HEK293 (cell line): ENCODE measurements around the gene SAFB.
A peak's percentile ranks its signal among the peaks of the same experiment; 100 is the strongest.

Experiments used
- CTCF ChIA-PET: fragments of 350-600 bp; formaldehyde crosslinking; extraction: SDS; loops from one replicate; lab custom pipeline; 2021; ENCODE audit warnings: antibody characterized with exemption; lab: Yijun Ruan, JAX
- POLR2A ChIA-PET: fragments of 300-600 bp; formaldehyde crosslinking; extraction: SDS; loops from one replicate; lab custom pipeline; 2020; ENCODE audit warnings: antibody characterized with exemption, inconsistent platforms; lab: Yijun Ruan, JAX
- H3K27ac ChIP-seq: fragments of 200-500 bp; sonication (Bioruptor generic); 2 replicates; pipeline ENCODE4 v1.5.1; 2014; ENCODE audit warnings: low read depth, low read length, control low read depth, inconsistent platforms; ENCODE audit errors: extremely low read depth
- H3K36me3 ChIP-seq, 2 experiments: fragments of 200-500 bp in 1 of 2; sonication (Bioruptor generic) in 1 of 2; 1 replicate in 1 of 2; 2 replicates in 1 of 2; pipeline ENCODE4 v1.5.1; 2014 to 2017; ENCODE audit warnings: inconsistent platforms in 2 of 2, low read length in 2 of 2; ENCODE audit not compliant: control insufficient read depth in 2 of 2, insufficient read depth in 1 of 2
- H3K4me1 ChIP-seq: fragments of 200-500 bp; sonication (Bioruptor generic); 2 replicates; pipeline ENCODE4 v1.5.1; 2014; ENCODE audit warnings: mild to moderate bottlenecking, low read length, inconsistent platforms; ENCODE audit not compliant: control insufficient read depth, insufficient read depth
- H3K4me3 ChIP-seq: 2 replicates; pipeline ENCODE4 v1.5.1; 2011; ENCODE audit warnings: low read depth, mild to moderate bottlenecking, control low read depth, low read length, moderate library complexity
- H3K9me3 ChIP-seq: fragments of 200-500 bp; sonication (Bioruptor generic); 2 replicates; pipeline ENCODE4 v1.5.1; 2014; ENCODE audit warnings: low read depth, low read length, inconsistent platforms; ENCODE audit not compliant: control insufficient read depth, insufficient read depth
- BCL11A ChIP-seq: fragments of 450-650 bp; formaldehyde crosslinking; IDR thresholded peaks from 2 replicates; pipeline ENCODE4 v1.5.1; 2016; ENCODE audit warnings: low read depth, missing biosample characterization, missing genetic modification characterization
- BCL11B ChIP-seq: fragments of 450-650 bp; formaldehyde crosslinking; IDR thresholded peaks from 2 replicates; pipeline ENCODE4 v1.5.1; 2016; ENCODE audit warnings: low read depth, missing biosample characterization, missing genetic modification characterization
- GLI2 ChIP-seq: fragments of 450-650 bp; formaldehyde crosslinking; IDR thresholded peaks from 2 replicates; pipeline ENCODE4; 2017; ENCODE audit warnings: missing biosample characterization, missing genetic modification characterization, low read depth, borderline replicate concordance
- HIC1 ChIP-seq: fragments of 450-650 bp; formaldehyde crosslinking; IDR thresholded peaks from 2 replicates; pipeline ENCODE4 v1.5.1; 2016; ENCODE audit warnings: missing biosample characterization, missing genetic modification characterization
- IKZF3 ChIP-seq: fragments of 450-650 bp; IDR thresholded peaks from 2 replicates; pipeline ENCODE4 v1.5.0; 2018; ENCODE audit warnings: missing biosample characterization, mild to moderate bottlenecking, missing genetic modification characterization, moderate library complexity
- KLF1 ChIP-seq: fragments of 450-650 bp; formaldehyde crosslinking; IDR thresholded peaks from 2 replicates; pipeline ENCODE4 v1.5.1; 2016; ENCODE audit warnings: missing biosample characterization, missing genetic modification characterization
- KLF9 ChIP-seq: fragments of 450-650 bp; formaldehyde crosslinking; IDR thresholded peaks from 2 replicates; pipeline ENCODE4 v1.5.1; 2016; ENCODE audit warnings: missing biosample characterization, missing genetic modification characterization, low read depth
- ZBTB10 ChIP-seq: fragments of 450-650 bp; formaldehyde crosslinking; IDR thresholded peaks from 2 replicates; pipeline ENCODE4 v1.5.1; 2016; ENCODE audit warnings: missing biosample characterization, missing genetic modification characterization
- ZBTB20 ChIP-seq: fragments of 450-650 bp; formaldehyde crosslinking; IDR thresholded peaks from 2 replicates; pipeline ENCODE4 v1.5.1; 2016; ENCODE audit warnings: missing biosample characterization, missing genetic modification characterization
- ZFP69B ChIP-seq: fragments of 450-650 bp; formaldehyde crosslinking; IDR thresholded peaks from 2 replicates; pipeline ENCODE4 v1.5.1; 2016; ENCODE audit warnings: missing biosample characterization, missing genetic modification characterization
- ZNF121 ChIP-seq: fragments of 450-650 bp; formaldehyde crosslinking; IDR thresholded peaks from 2 replicates; pipeline ENCODE4 v1.5.1; 2016; ENCODE audit warnings: missing biosample characterization, missing genetic modification characterization
- ZNF140 ChIP-seq: fragments of 450-650 bp; formaldehyde crosslinking; IDR thresholded peaks from 2 replicates; pipeline ENCODE4 v1.5.1; 2016; ENCODE audit warnings: missing biosample characterization, missing genetic modification characterization
- ZNF398 ChIP-seq: fragments of 450-650 bp; formaldehyde crosslinking; IDR thresholded peaks from 2 replicates; pipeline ENCODE4 v1.5.1; 2017; ENCODE audit warnings: missing biosample characterization, missing genetic modification characterization
- ZNF830 ChIP-seq: fragments of 450-650 bp; IDR thresholded peaks from 2 replicates; pipeline ENCODE4 v1.5.0; 2018; ENCODE audit warnings: missing biosample characterization, missing genetic modification characterization, low read depth, mild to moderate bottlenecking, moderate library complexity
- ZSCAN18 ChIP-seq: fragments of 450-650 bp; formaldehyde crosslinking; IDR thresholded peaks from 2 replicates; pipeline ENCODE4 v1.5.1; 2016; ENCODE audit warnings: missing biosample characterization, missing genetic modification characterization
- TF ChIP-seq, protein P1 (sequence below): fragments of 450-650 bp; formaldehyde crosslinking; IDR thresholded peaks from 2 replicates; pipeline ENCODE4 v1.5.1; 2017; ENCODE audit warnings: missing biosample characterization, missing genetic modification characterization
- TF ChIP-seq, protein P2 (sequence below): sonication (generic); formaldehyde crosslinking; IDR thresholded peaks from 2 replicates; pipeline ENCODE4 v1.8.1; 2022; ENCODE audit warnings: mild to moderate bottlenecking, moderate library complexity, missing genetic modification reagents
- TF ChIP-seq, protein P3 (sequence below): fragments of 450-650 bp; formaldehyde crosslinking; IDR thresholded peaks from 2 replicates; pipeline ENCODE4 v1.5.1; 2016; ENCODE audit warnings: missing biosample characterization, missing genetic modification characterization

SAFB gene

DNA sequence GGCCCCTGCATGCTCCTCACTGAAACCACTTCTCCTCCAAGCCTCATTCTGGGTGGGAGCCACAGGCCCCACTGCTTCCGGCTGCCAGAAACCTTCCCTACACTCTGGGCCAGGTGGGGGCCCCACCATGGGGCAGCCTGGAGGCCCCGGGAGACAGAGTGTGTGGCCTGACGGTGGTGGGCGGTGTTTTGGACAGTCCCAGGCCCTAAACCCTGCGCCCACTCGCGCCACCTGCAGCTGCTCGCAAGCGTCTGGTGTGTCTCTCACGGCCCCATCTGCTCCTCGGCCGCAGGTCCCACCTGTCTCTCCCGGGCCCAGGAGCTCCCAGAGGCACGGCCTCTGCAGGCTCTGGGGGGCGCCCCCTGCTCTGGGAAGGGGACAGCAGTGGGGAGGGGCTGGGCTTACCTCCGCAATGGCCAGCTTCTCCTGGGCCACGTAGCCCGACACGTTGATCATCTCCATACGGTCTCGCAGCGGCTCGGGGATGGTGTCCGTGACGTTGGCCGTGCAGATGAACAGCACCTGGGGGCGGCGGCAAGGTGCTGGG lies 72.8 kb downstream of the SAFB start (continued):
- TF ChIP-seq ZSCAN18 (tag by site-specific recombination) (no peak), ZNF121 (tag by site-specific recombination) (no peak), ZBTB20 (tag by site-specific recombination) (peak; percentile 50), ZFP69B (tag by site-specific recombination) (peak; percentile 88)

DNA sequence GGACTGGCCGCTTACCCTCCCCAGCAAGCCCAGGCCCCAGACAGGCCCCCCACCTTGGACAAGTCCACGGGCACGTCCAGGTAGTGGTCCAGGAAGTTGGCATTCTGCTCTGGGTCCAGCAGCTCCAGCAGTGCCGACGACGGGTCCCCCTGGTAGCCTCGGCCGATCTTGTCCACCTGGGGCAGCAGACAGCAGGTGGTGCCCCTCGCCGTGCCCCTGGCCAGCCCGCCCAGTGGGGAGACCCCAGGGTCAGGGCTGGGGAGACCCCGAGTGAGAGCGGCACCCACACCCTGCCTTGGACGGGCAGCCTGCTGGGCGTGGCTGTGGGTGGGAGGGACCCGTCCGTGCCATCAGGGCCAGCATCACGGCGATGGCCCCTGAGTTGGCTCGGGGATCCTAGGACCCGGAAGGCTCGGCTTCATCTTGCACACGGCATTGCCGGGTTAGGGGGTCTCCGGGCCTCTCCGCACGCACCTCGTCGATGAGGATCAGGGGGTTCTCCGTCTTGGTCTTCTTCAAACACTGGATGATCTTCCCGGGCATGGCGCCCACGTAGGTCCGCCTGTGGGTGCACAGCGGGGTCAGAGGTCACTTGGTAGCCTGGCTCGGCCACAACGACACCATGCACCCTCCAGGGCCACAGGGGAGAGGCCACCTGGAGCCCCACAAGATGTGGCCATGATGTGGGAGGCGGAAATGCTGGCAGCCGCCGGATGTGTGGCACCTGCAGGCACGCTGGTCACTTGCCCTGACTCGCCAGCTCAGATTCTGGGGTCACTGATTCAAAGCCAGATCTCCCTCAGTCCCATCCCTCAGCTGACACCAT lies 73.5 kb downstream of the SAFB start:
- H3K27ac ChIP-seq = peak overlapping the region; percentile 66
- no peak overlapping the region for H3K4me3 ChIP-seq
- peaks cover 17 to 83% of the 10 kb centered on the region in 2 experiments; a peak in 2 of 3 replicates for H3K36me3 ChIP-seq
- POLR2A ChIA-PET = interaction anchor here (0.6 to 3.0 kb wide), 4 partner anchors 10 to 648 kb away, joined by 3 to 12 read pairs (median 6); partner anchors contain the start of genes CATSPERD and LONP1
- CTCF ChIA-PET = interaction anchor here (1.0 to 1.2 kb wide), 2 partner anchors 10 to 108 kb away, joined by 4 read pairs; no protein-coding TSS in a partner anchor
- no peaks in the 10 kb centered on the region; the same call in 1 of the 2 replicates for H3K4me1 ChIP-seq
- no peaks in the 10 kb centered on the region for H3K9me3 ChIP-seq
- no peak for TF ChIP-seq ZNF398
- no peak for TF ChIP-seq GLI2
- TF ChIP-seq ZNF830 (tag by site-specific recombination) = no peak
- TF ChIP-seq, protein P1, sequence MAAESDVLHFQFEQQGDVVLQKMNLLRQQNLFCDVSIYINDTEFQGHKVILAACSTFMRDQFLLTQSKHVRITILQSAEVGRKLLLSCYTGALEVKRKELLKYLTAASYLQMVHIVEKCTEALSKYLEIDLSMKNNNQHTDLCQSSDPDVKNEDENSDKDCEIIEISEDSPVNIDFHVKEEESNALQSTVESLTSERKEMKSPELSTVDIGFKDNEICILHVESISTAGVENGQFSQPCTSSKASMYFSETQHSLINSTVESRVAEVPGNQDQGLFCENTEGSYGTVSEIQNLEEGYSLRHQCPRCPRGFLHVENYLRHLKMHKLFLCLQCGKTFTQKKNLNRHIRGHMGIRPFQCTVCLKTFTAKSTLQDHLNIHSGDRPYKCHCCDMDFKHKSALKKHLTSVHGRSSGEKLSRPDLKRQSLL (tag by site-specific recombination) = peak; percentile 60
- peak; percentile 60 for TF ChIP-seq KLF9 (tag by site-specific recombination)
- peak; percentile 12; the same call in 1 of the 2 replicates for TF ChIP-seq IKZF3
- TF ChIP-seq, protein P2, sequence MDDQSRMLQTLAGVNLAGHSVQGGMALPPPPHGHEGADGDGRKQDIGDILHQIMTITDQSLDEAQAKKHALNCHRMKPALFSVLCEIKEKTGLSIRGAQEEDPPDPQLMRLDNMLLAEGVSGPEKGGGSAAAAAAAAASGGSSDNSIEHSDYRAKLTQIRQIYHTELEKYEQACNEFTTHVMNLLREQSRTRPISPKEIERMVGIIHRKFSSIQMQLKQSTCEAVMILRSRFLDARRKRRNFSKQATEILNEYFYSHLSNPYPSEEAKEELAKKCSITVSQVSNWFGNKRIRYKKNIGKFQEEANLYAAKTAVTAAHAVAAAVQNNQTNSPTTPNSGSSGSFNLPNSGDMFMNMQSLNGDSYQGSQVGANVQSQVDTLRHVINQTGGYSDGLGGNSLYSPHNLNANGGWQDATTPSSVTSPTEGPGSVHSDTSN = 0 out of 2 replicates have a peak, but pooled peaks have one; percentile 79
- no peak for TF ChIP-seq ZNF140 (tag by site-specific recombination)
- TF ChIP-seq KLF1 (tag by site-specific recombination) = peak; percentile 44; the same call in 1 of the 2 replicates
- TF ChIP-seq BCL11A (tag by site-specific recombination) = peak; percentile 95
- 0 out of 2 replicates have a peak, but pooled peaks have one; percentile 65 for TF ChIP-seq HIC1 (tag by site-specific recombination)
- peak; percentile 32; the same call in 1 of the 2 replicates for TF ChIP-seq ZBTB10
- TF ChIP-seq, protein P3, sequence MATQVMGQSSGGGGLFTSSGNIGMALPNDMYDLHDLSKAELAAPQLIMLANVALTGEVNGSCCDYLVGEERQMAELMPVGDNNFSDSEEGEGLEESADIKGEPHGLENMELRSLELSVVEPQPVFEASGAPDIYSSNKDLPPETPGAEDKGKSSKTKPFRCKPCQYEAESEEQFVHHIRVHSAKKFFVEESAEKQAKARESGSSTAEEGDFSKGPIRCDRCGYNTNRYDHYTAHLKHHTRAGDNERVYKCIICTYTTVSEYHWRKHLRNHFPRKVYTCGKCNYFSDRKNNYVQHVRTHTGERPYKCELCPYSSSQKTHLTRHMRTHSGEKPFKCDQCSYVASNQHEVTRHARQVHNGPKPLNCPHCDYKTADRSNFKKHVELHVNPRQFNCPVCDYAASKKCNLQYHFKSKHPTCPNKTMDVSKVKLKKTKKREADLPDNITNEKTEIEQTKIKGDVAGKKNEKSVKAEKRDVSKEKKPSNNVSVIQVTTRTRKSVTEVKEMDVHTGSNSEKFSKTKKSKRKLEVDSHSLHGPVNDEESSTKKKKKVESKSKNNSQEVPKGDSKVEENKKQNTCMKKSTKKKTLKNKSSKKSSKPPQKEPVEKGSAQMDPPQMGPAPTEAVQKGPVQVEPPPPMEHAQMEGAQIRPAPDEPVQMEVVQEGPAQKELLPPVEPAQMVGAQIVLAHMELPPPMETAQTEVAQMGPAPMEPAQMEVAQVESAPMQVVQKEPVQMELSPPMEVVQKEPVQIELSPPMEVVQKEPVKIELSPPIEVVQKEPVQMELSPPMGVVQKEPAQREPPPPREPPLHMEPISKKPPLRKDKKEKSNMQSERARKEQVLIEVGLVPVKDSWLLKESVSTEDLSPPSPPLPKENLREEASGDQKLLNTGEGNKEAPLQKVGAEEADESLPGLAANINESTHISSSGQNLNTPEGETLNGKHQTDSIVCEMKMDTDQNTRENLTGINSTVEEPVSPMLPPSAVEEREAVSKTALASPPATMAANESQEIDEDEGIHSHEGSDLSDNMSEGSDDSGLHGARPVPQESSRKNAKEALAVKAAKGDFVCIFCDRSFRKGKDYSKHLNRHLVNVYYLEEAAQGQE (tag by site-specific recombination) = peak; percentile 53
- peak; percentile 96 for TF ChIP-seq BCL11B (tag by site-specific recombination)
